Transverse colon (tissue), 4 donors: ENCODE results near the gene ITPR2. TPM values are rescaled to one million over a fixed set of nuclear protein-coding genes. Genes with fewer than 3 reads are reported as not detected.

Experiments used
- DNase-seq: peaks from one replicate; pipeline ENCODE4 v3.0.0-alpha.2; 2019
- H3K27ac ChIP-seq, 4 donors: fragments of 200-600 bp; sonication (generic); 2 replicates each; pipeline ENCODE4 v1.5.1; 2016 to 2018; ENCODE audit warnings: inconsistent platforms in 4 of 4
- H3K27me3 ChIP-seq: fragments of 200-600 bp; sonication (generic); 2 replicates; pipeline ENCODE4 v1.5.1; 2017; ENCODE audit warnings: inconsistent platforms
- H3K36me3 ChIP-seq, 4 donors: fragments of 200-600 bp; sonication (generic); 2 replicates each; pipeline ENCODE4 v1.5.1; 2017 to 2019; ENCODE audit warnings: inconsistent platforms in 4 of 4
- H3K4me1 ChIP-seq, 4 donors: fragments of 200-600 bp; sonication (generic); 2 replicates each; pipeline ENCODE4 v1.5.1; 2017 to 2020; ENCODE audit warnings: inconsistent platforms in 4 of 4
- H3K4me3 ChIP-seq, 4 donors: fragments of 200-600 bp; sonication (generic); 1 replicate in 1 of 4; 2 replicates in 3 of 4; pipeline versions ENCODE4 v1.5.1 to v1.6.1; 2017 to 2019; ENCODE audit warnings: inconsistent platforms in 4 of 4
- H3K9me3 ChIP-seq, 2 donors: fragments of 200-600 bp; sonication (generic); 2 replicates each; pipeline ENCODE4 v1.5.1; 2017 to 2019; ENCODE audit warnings: inconsistent platforms in 2 of 2
- CTCF ChIP-seq, 5 experiments: fragments of 200-600 bp in 3 of 5; fragments of 450-650 bp in 2 of 5; sonication (generic) in 3 of 5; IDR thresholded peaks; 1 replicate in 2 of 5; 2 replicates in 3 of 5; pipeline ENCODE4 v1.5.1; 2016 to 2017; ENCODE audit warnings: antibody characterized with exemption in 5 of 5, inconsistent platforms in 3 of 5, mild to moderate bottlenecking in 2 of 5, moderate library complexity in 1 of 5
- EP300 ChIP-seq: sonication (generic); formaldehyde crosslinking; IDR thresholded peaks from one replicate; pipeline ENCODE4 v1.6.1; 2017; ENCODE audit warnings: antibody characterized with exemption, low read depth
- POLR2A ChIP-seq: fragments of 450-650 bp; IDR thresholded peaks from one replicate; pipeline ENCODE4 v1.6.1; 2016; ENCODE audit warnings: antibody characterized with exemption, mild to moderate bottlenecking, moderate library complexity
- POLR2AphosphoS5 ChIP-seq, 3 donors: sonication (generic); formaldehyde crosslinking; IDR thresholded peaks; one replicate each; pipeline ENCODE4 v1.6.1; 2016; ENCODE audit warnings: antibody characterized with exemption in 3 of 3
- WGBS, 2 donors: methylation state at CpG; one replicate each; pipeline ENCODE4 v1.1.5; 2018; ENCODE audit warnings: low coverage in 1 of 2; 5-methylcytosine and 5-hydroxymethylcytosine counted together
- in situ Hi-C, 4 donors: fragments of 200-750 bp; cut with MboI; loops; one replicate each; pipeline versions ENCODE4 v1.15.0 to v1.15.1; 2017; ENCODE audit warnings: low sequenced_read_pairs in 3 of 4, low pct_ligation_motif_present in 1 of 4, low pct_unique_long_range_greater_than_20kb in 1 of 4
- intact Hi-C: fragments of 100-400 bp; cut with DNase I; formaldehyde crosslinking; loops from one replicate; pipeline ENCODE4 v1.15.1; 2023; ENCODE audit warnings: low total_unique reads
- total RNA-seq, 4 donors: library from RNA; depleted of rRNA; stranded (reverse); fragments of >200 nt; gene quantifications; one replicate each; pipeline ENCODE4 v1.1.0, GENCODE V29; 2016

The ITPR2 gene
- total RNA-seq, 4 donors from 2014 or later, result 29.8 to 60.5 (median 41.2) TPM

DNA sequence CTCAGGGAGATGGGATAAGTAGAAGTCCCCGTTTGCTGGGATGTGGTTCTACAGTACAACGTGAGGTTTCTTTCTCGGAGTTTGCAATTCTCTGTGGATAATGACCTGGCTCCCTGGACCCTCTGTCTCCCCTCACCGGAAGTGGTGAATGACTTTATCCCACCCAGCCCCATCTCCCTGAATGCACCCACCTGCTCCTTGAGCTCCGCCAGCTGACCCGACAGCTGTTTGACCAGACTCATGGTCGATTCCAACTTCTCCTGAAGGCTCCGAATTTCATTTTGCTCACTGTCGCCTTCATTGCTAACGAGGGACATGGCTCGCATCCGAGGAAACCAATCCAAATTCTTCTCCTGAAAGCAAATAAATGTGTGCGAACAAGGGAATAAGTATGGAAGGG is 493.0 kb downstream of the ITPR2 start:
- Histone ChIP-seq H3K4me3 (no peak overlapping the region), H3K27me3 (no peaks in the 10 kb centered on the region), H3K27ac (no peak overlapping the region), H3K9me3 (no peaks in the 10 kb centered on the region), H3K36me3 (no peaks in the 10 kb centered on the region), H3K4me1 (no peaks in the 10 kb centered on the region)
- no peak for DNase-seq
- 97 to 98% methylated on average over 10 to 13 of the region's 13 CpGs for WGBS, 2 donors
- in situ Hi-C loops (no loop called here), intact Hi-C loops (no loop called here)
- TF ChIP-seq POLR2A (no peak), CTCF (IDR thresholded peaks at IDR 0.05) (no peak), EP300 (no peak), POLR2AphosphoS5 (IDR thresholded peaks at IDR 0.05) (no peak)

- no peak for TF ChIP-seq CTCF (IDR thresholded peaks at IDR 0.05)
- no peak for TF ChIP-seq POLR2AphosphoS5 (IDR thresholded peaks at IDR 0.05)
- no peak for TF ChIP-seq EP300
- no peak for TF ChIP-seq POLR2A
- 83 to 86% methylated on average over 7 to 11 of the region's 11 CpGs for WGBS, 2 donors
- intact Hi-C loops, result no loop called here
Measured at GRCh38 chr12:26338586-26339572, 494.1 kb downstream of the ITPR2 start.

DNA sequence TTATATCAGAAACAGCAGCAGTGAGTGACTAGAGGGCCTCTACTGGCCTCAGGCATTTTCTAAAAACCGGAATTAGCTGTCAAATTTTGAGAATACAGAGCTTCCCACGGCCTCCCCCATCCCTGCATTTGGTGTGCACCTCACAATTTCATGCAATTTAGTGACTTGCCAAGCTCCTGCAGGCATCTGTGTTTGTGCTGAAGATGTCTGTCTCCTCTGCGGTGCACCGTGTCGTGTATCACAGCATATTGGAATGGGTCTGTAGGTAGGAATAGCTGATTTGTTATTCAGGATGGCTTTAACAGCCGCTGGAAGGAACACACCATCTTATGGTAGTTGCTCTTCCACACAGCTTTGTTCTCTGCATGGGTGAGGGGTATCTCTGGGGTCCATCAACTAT is 497.3 kb downstream of the ITPR2 start:
- intact Hi-C loops (no loop called here), in situ Hi-C loops (no loop called here)
- Histone ChIP-seq H3K36me3 (no peaks in the 10 kb centered on the region), H3K27me3 (no peaks in the 10 kb centered on the region), H3K9me3 (no peaks in the 10 kb centered on the region), H3K4me3 (no peak overlapping the region), H3K27ac (no peak overlapping the region), H3K4me1 (no peaks in the 10 kb centered on the region)
- 90% methylated on average over 6 of the region's 6 CpGs; no CpG with 5 or more reads in 1 of the 2 donors for WGBS, 2 donors
- DNase-seq, result no peak
- TF ChIP-seq EP300, result no peak

More at GRCh38 chr12:26338586-26339572, 494.1 kb downstream of the ITPR2 start:
- no peaks in the 10 kb centered on the region for H3K4me1 ChIP-seq
- no peak overlapping the region for H3K27ac ChIP-seq
- in situ Hi-C loops, result no loop called here
- H3K4me3 ChIP-seq, result no peak overlapping the region
- no peaks in the 10 kb centered on the region for H3K27me3 ChIP-seq
- no peaks in the 10 kb centered on the region for H3K9me3 ChIP-seq
- H3K36me3 ChIP-seq, result no peaks in the 10 kb centered on the region
- no peak for DNase-seq

DNA sequence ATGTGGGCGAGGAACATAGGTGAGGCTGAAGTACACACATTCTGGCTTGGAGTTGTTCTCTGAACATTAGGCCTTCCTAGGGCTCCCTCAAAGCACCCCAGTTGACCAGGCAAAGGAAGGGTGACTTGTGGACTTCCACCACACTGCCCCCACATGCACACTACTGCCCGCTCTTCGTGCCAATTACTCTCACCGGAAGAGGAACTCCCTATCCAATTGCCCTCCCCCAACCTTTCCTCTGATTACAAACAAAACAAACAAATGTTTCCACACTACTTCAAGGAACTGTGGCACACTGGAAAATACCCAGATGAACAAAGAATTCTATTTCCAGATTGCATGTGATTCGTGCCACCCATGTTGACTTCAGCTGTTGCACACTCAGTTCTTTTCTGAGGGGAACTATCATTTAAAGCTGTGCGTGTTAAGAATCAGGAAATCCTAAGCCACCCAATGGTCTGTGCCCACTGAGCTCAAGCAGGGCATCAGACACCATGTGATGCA is 498.3 kb downstream of the ITPR2 start:
- DNase-seq, result no peak
- intact Hi-C loops, result no loop called here

More for the DNA sequence above, 498.3 kb downstream of the ITPR2 start:
- 66 to 85% methylated on average over 3 to 6 of the region's 6 CpGs for WGBS, 2 donors
- no peaks in the 10 kb centered on the region for H3K9me3 ChIP-seq
- no peak overlapping the region for H3K27ac ChIP-seq
- H3K27me3 ChIP-seq, result no peaks in the 10 kb centered on the region
- in situ Hi-C loops, result no loop called here
- no peak for TF ChIP-seq POLR2AphosphoS5 (IDR thresholded peaks at IDR 0.05)
- TF ChIP-seq EP300, result no peak
- TF ChIP-seq POLR2A, result no peak
- no peak for TF ChIP-seq CTCF (IDR thresholded peaks at IDR 0.05)
- H3K4me1 ChIP-seq, result no peaks in the 10 kb centered on the region
- no peak overlapping the region for H3K4me3 ChIP-seq
- no peaks in the 10 kb centered on the region for H3K36me3 ChIP-seq
